Effector memory CD8-positive, alpha-beta T cell (primary cell): Measurements from ENCODE around the gene LAMB4.

Experiments
- ATAC-seq: fragments of 150-1000 bp; cut with Tn5 transposase; replicated peaks from 2 replicates; pipeline ENCODE4 v1.10.0; 2021; ENCODE audit warnings: mild to moderate bottlenecking, moderate library complexity
- DNase-seq, 3 experiments: peaks; one replicate each; pipeline ENCODE4 v3.0.0; 2021
- H3K27ac Mint-ChIP-seq, 2 donors: one replicate each; pipeline ENCODE4 v1.8.0; 2022; ENCODE audit warnings: mild to moderate bottlenecking in 2 of 2, mixed read lengths in 2 of 2, moderate library complexity in 2 of 2
- H3K27me3 Mint-ChIP-seq, 2 donors: one replicate each; pipeline ENCODE4 v1.8.0; 2022; ENCODE audit warnings: mixed read lengths in 2 of 2
- H3K36me3 Mint-ChIP-seq: one replicate; pipeline ENCODE4 v1.8.0; 2022; ENCODE audit warnings: mild to moderate bottlenecking, moderate library complexity, mixed read lengths; ENCODE audit not compliant: insufficient read depth
- H3K4me1 Mint-ChIP-seq, 2 donors: one replicate each; pipeline ENCODE4 v1.8.0; 2022; ENCODE audit warnings: low read depth in 2 of 2, mixed read lengths in 2 of 2
- H3K4me3 Mint-ChIP-seq, 2 donors: one replicate each; pipeline ENCODE4 v1.8.0; 2022; ENCODE audit warnings: mild to moderate bottlenecking in 2 of 2, mixed read lengths in 2 of 2, moderate library complexity in 2 of 2
- H3K9me3 Mint-ChIP-seq, 2 donors: one replicate each; pipeline ENCODE4 v1.8.0; 2022; ENCODE audit warnings: mixed read lengths in 2 of 2

Gene LAMB4

DNA sequence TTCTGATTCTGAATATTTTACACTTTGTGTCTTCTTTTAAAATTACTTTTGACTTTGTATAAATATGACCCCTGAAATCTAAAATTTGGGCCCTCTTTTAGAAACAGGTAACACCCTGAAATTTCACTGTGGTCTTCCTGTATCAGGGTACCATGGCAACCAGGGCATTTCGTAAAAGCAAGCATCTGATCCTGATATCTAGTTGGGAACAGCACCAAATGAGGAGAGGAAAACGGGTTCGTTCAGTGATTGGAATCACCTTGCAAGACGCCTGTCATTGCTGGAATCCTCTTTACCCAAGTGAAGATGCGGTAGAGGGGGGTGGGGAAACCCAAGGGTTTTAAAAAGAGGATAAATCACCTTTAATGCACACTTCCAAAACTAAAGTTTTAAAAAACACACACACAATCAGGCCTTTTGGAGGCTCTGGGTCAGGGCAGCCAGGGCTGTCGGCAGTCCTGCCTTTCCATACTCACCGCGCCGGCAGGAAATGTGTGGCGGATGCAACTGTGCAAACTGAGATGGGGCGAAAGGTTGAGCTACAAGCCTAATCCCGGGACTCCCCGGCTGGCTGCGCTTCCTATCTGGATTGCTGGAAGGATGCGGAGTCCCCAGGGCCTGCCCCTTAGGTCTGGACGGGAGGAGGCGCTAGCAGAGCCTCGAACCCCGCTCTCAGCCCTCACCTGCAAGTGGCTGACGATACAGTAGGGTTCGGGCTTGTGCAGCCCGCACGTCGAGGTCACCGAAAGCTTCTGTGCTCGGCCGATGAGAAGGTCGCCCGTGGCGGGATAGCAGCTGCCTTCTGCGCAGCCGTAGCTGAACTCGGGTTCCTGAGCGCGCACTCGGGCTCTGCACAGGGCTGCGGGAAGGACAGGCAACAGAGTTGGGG lies 129.0 kb downstream of the LAMB4 start:
- ATAC-seq (no peak), DNase-seq (no peak)
- Mint-ChIP-seq H3K4me1 (peaks cover 8 to 10% of the 10 kb centered on the region in 2 donors), H3K27ac (no peak overlapping the region), H3K4me3 (peak overlapping the region; percentile 65 to 77), H3K9me3 (no peaks in the 10 kb centered on the region), H3K36me3 (no peaks in the 10 kb centered on the region), H3K27me3 (peaks cover 50 to 76% of the 10 kb centered on the region in 2 donors)

DNA sequence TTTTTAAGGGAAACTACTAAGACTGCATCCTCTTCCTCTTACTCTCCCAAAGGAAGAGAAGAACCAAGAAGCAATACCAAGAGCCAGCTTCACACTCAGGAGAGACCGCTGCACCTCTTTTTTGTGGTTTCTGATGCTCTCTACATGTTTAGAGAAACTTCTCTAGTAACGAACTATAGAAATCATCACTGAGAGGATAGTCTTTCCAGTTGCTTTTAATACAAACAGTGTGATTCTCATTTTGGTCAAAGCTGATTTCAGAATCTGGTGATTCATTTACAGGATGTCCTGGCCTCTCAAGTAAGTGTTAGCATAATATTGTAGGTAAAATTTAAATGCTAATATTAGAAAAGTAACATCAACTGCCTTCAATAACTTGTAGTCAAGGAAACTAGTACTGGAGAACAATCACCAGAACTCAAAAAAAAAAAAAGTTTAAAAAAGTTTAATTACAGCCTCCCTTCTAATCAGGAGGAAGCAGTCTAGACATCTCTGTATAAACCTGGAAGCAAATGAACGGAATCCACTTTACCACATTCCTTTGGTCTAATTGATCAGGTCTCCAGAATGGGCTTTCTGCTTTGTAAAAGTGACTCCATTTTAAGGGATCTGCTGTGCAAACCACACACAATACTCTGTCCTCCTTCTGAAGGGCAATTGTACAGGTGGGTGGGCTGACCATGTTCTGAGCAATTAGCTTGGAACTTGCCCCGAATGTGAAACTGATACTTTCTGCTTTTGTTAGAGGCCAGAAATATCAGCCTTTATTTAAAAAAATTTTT lies 130.2 kb downstream of the LAMB4 start:
- ATAC-seq, result no peak
- peaks cover 8 to 10% of the 10 kb centered on the region in 2 donors for H3K4me1 Mint-ChIP-seq
- no peaks in the 10 kb centered on the region for H3K36me3 Mint-ChIP-seq
- no peak overlapping the region for H3K27ac Mint-ChIP-seq
- DNase-seq, result no peak
- no peak overlapping the region for H3K4me3 Mint-ChIP-seq
- peaks cover 52 to 78% of the 10 kb centered on the region in 2 donors for H3K27me3 Mint-ChIP-seq
- H3K9me3 Mint-ChIP-seq, result no peaks in the 10 kb centered on the region

DNA sequence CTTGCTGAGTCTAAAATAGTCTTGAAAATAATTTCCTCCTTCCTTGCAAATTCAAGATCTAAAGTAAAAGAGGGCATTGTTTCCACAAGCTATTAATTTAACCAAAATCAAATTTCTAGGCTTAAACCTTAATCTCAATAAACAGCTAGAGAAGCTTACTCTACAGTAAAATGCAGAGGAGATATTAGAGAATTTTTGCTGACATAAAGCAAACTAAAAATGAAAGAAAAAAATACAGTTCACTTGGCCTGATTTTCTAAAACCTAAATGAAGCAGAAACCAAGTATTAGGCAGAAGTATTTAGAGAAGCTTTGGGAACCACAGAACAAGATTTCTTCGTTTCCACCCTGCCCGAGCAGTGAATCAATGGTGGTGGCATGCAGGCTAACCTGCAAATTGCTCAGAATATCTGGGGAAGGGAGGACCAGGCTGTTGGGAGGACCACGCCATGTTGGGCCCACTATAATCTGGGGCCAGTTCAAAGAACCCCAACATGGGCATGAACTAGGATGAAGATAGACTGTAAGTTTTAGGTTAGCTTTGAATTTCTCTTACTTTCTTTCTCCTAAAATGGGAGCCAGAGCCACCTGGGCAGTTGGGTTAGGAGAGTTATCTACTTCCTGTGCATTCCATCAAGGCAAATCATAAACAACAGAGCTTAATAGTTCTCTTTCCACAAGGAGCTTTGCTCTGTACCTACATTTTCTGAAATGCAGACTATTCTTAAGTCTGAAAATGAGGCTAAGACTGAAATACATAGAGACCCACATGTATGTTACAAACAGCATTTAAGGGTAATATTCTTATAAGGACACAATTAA lies 131.3 kb downstream of the LAMB4 start:
- no peaks in the 10 kb centered on the region for H3K36me3 Mint-ChIP-seq
- H3K4me3 Mint-ChIP-seq, result no peak overlapping the region
- no peaks in the 10 kb centered on the region for H3K9me3 Mint-ChIP-seq
- peaks cover 43 to 72% of the 10 kb centered on the region in 2 donors for H3K27me3 Mint-ChIP-seq
- DNase-seq (no peak), ATAC-seq (no peak)
- no peak overlapping the region for H3K27ac Mint-ChIP-seq
- peaks cover 5 to 6% of the 10 kb centered on the region in 2 donors for H3K4me1 Mint-ChIP-seq

DNA sequence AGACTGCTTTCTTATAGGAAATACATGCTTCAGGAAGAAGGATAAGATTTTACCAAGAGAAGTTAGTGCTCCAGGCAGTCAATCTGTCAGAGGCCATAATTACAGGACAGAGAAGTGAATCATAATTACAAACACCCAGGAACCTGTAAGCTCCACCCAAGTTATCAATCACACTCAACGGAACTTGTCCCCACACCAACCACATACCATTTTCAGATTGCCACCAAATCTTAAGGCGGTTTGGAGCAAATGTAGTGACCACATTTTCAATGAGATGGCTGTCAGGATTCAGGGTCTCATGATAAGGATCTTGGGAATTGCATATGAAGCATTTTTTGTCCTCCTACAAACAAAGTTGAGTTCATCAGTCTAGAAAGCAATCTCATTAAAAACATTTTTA lies 132.0 kb downstream of the LAMB4 start:
- Mint-ChIP-seq H3K27ac (no peak overlapping the region), H3K9me3 (no peaks in the 10 kb centered on the region), H3K27me3 (peaks cover 40 to 75% of the 10 kb centered on the region in 2 donors), H3K4me1 (peaks cover 4 to 6% of the 10 kb centered on the region in 2 donors), H3K4me3 (no peak overlapping the region), H3K36me3 (no peaks in the 10 kb centered on the region)
- DNase-seq (no peak), ATAC-seq (no peak)

DNA sequence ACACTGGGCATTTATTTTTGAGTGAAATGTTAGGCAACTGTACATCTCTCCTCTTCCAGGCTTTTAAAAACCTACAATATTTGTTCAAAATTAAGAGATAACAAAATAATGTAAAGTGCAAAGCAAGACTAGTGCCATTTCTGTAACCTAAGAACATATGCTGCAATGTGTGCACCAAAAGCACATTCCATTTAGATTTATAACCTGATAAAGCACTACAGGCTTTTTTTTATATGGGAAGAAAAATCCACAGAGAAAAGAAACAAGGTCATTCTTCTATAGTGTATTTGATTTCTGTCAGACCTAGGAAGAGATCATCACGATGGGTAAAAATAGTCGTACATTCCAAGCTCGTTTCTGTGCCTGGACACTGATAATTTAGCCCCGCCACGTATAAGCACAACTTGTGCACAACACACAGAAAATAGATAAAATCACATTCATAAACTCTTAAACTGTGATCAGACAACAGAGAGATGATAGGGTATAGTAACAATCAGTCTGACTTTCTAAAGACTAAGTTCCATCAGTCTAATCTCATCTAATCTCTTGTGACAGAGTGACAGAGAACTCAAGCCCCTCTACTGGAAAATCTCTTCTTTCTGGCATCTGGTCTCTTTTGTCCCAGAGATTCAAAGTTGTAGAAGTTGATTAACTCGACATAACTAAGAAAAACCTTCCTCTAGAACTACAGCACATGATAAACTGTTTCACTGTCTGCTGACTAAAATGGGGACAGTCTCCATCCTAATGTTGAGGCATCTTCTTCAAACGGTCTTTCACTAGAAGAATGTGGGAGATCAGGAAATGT lies 133.9 kb downstream of the LAMB4 start:
- peaks cover 0 to 2% of the 10 kb centered on the region in 2 donors for H3K4me1 Mint-ChIP-seq
- no peak overlapping the region for H3K27ac Mint-ChIP-seq
- no peaks in the 10 kb centered on the region for H3K9me3 Mint-ChIP-seq
- no peaks in the 10 kb centered on the region for H3K36me3 Mint-ChIP-seq
- H3K4me3 Mint-ChIP-seq, result no peak overlapping the region
- DNase-seq, result no peak
- peaks cover 34 to 70% of the 10 kb centered on the region in 2 donors for H3K27me3 Mint-ChIP-seq
- no peak for ATAC-seq

DNA sequence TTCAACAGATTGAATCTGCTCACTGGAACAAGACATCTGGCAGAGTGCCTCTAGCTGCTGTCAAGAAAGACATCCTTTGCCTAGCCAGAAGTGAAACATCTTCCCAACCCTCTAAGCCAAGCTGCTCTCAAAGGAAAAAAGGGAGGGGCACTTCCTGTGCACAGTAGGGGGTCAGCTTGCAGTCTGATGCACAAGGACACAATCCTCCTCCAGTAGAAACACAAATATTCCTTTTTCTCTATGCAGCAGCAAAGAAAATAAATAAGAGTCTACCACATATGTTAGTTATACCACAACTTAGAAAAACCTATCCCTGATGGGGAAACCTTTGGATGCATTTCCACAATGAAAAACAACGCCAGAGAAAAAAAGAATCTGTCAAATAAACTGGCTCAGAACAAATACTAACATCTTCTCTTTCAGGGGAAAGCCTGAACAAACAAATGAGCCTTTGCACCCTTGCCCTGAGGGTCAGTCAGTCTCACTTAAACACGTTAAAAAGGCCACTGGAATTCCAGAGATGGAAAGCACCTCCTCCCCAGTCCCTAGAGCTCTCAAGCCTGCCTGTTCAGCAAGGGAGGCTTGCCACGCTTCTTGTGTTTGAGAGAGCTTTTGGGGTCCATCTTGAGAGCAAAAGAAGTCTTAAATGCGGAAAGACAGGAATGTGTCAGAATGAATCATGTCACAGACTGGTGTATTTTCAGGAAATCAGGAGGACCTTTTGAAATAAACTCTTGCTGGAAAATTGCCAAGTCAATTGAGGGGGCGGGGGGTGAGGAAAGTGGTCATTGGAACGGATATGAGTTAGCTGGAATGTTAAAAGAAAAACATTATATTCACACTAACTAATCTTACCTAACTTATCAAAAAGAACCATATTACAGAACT lies 134.7 kb downstream of the LAMB4 start:
- ATAC-seq (no peak), DNase-seq (no peak)
- H3K27me3 Mint-ChIP-seq, result peaks cover 27 to 64% of the 10 kb centered on the region in 2 donors
- H3K4me1 Mint-ChIP-seq, result peaks cover 0 to 2% of the 10 kb centered on the region in 2 donors
- H3K27ac Mint-ChIP-seq, result no peak overlapping the region
- no peaks in the 10 kb centered on the region for H3K36me3 Mint-ChIP-seq
- H3K4me3 Mint-ChIP-seq, result no peak overlapping the region
- H3K9me3 Mint-ChIP-seq, result no peaks in the 10 kb centered on the region

DNA sequence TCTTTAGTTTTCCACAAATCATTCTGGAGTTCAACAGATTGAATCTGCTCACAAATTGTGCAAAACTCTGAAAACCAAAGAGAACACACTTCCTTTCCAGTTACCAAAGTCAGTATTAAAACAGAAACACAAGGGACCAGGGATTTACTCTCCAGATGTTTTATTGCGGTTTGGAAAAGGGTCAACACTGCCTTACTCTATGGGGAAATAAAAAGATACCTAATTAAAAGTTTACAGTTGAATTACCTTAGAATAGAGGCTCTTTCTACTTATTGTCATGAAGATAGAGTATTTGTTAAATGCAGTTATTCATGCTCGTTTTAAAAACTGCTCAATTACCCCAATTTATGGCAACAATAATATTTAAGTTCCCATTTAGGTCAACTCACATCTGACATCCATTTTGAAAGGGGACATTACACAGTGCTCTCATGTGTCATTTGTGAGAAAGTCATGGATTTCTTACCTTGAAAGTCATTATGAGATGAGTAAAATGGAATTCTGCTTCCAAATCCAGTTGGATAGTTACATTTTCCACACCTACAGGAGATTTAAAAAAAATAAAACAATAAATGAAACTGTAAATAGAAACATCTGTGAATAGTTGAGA lies 135.6 kb downstream of the LAMB4 start:
- Mint-ChIP-seq H3K4me1 (peaks cover 0 to 2% of the 10 kb centered on the region in 2 donors), H3K9me3 (no peaks in the 10 kb centered on the region), H3K27ac (no peak overlapping the region), H3K27me3 (peaks cover 32 to 71% of the 10 kb centered on the region in 2 donors), H3K4me3 (no peak overlapping the region), H3K36me3 (no peaks in the 10 kb centered on the region)
- DNase-seq (no peak), ATAC-seq (no peak)

DNA sequence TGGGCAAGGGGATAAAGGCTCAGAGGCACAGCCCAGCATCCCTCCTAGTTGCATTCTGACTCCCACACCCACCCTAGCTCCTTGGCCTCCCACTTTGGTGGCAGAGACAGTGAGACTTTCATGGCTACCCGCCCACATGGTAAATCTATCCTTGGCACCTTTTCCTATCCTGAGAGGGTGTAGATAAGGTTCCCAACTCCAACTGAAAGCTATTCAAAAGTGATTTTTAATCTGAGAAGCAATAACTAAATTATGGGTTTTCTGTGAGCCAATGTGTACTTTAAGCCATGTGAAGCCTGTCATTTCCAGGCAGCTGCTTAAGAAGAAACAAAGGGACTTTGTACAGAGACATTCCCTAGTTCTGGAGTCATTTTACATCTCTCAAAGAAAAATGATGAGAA lies 136.3 kb downstream of the LAMB4 start:
- Mint-ChIP-seq H3K4me3 (no peak overlapping the region), H3K27me3 (peaks cover 34 to 72% of the 10 kb centered on the region in 2 donors), H3K36me3 (no peaks in the 10 kb centered on the region), H3K4me1 (peaks cover 0 to under 1% of the 10 kb centered on the region in 2 donors), H3K27ac (no peak overlapping the region), H3K9me3 (no peaks in the 10 kb centered on the region)
- DNase-seq (no peak), ATAC-seq (no peak)

DNA sequence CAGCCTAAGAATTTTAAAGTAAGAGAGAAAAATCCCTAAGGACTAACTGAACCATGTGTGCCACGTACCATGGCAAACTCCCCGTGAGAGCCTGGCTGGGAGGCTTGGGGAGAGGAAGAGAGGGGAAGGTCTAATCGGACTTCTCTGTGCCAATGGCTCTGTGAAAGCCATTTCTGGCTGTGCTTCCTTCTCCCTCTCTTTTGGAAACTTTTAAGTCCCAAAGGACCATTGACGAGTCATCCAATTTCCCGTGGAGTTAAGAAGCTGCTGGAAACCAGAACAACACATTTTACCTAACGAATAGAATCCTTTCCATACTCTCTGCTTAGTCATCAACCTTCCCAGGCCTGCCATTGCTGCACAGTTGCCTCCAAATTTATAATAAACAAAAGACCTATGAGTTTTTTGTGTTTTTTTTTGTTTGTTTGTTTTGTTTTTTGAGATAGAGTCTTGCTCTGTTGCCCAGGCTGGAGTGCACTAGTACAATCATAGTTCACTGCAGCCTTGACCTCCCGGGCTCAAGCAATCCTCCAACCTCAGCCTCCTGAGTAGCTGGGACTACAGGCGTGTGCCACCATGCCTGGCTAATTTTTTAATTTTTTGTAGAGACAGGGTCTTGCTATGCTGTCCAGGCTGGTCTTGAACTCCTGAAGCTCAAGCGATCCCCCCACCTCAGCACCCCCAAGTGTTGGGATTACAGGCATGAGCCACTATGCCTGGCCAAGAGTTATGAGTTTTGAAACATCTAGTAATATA lies 140.4 kb downstream of the LAMB4 start:
- no peaks in the 10 kb centered on the region for H3K4me1 Mint-ChIP-seq
- H3K4me3 Mint-ChIP-seq, result no peak overlapping the region
- DNase-seq, result no peak
- H3K27ac Mint-ChIP-seq, result no peak overlapping the region
- H3K9me3 Mint-ChIP-seq, result no peaks in the 10 kb centered on the region
- peaks cover 43 to 69% of the 10 kb centered on the region in 2 donors for H3K27me3 Mint-ChIP-seq
- ATAC-seq, result no peak
- H3K36me3 Mint-ChIP-seq, result no peaks in the 10 kb centered on the region

DNA sequence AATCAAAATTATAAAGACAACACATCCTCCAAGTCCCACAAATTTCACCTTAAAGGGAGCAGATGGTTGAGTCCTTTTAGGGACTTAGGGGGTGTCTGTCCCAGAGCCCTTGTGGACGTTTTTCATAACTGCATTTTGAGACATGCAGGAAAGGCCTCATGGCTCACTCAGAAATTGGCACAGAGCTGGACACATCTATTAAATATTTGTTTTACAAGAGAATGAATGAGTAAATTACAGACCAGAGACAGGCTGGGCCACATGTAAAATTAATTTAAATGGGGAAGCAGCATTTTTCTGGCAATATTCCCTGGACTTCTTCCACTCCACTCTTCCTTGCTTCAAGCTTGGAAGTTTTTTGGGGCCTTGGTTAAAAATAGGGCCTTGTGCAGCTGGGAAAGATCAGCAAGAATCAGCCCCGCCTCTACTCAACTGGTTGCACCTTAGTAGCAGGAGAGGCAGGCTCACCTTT lies 147.2 kb downstream of the LAMB4 start:
- no peak overlapping the region for H3K4me3 Mint-ChIP-seq

More for the DNA sequence above, 147.2 kb downstream of the LAMB4 start:
- no peaks in the 10 kb centered on the region for H3K4me1 Mint-ChIP-seq
- H3K27me3 Mint-ChIP-seq, result peaks cover 27 to 31% of the 10 kb centered on the region in 2 donors
- H3K9me3 Mint-ChIP-seq, result no peaks in the 10 kb centered on the region
- H3K27ac Mint-ChIP-seq, result no peak overlapping the region
- ATAC-seq, result no peak
- no peaks in the 10 kb centered on the region for H3K36me3 Mint-ChIP-seq
- DNase-seq, result no peak
